GM11168 (cell line): ENCODE data around the gene NSMCE4A.
"Not testable (repeated sequence)": the region's sequence is repeated elsewhere in the genome, so short reads cannot be mapped to it uniquely, and the experiment has no call there.

Experiments used
- in situ Hi-C: fragments of 300-500 bp; cut with MboI; formaldehyde crosslinking; loops from one replicate; pipeline ENCODE4 v1.12.0; 2022; ENCODE audit warnings: low sequenced_read_pairs; ENCODE audit not compliant: unreplicated experiment

NSMCE4A gene

GRCh38 chr10:121974535-121975294 is at the start of gene NSMCE4A:
TSS of gene NSMCE4A (minus strand) at chr10:121975217. CDS start at chr10:121975165, 52 bp downstream.
- in situ Hi-C loops, result no loop called here

GRCh38 chr10:122023257-122023656 is 48.2 kb upstream of the NSMCE4A start:
- in situ Hi-C loops, result not testable (repeated sequence)

- in situ Hi-C loops, result no loop called here
Measured at GRCh38 chr10:122022276-122022675, 47.3 kb upstream of the NSMCE4A start.

- in situ Hi-C loops, result no loop called here
Measured at GRCh38 chr10:122021828-122022227, 46.8 kb upstream of the NSMCE4A start.

- in situ Hi-C loops, result no loop called here
Measured at GRCh38 chr10:122021379-122021778, 46.4 kb upstream of the NSMCE4A start.

- in situ Hi-C loops, result no loop called here
Measured at GRCh38 chr10:122020226-122020625, 45.2 kb upstream of the NSMCE4A start.

- in situ Hi-C loops, result no loop called here
Measured at GRCh38 chr10:122019414-122019975, 44.5 kb upstream of the NSMCE4A start.

- in situ Hi-C loops, result no loop called here
Measured at GRCh38 chr10:122018951-122019413, 44.0 kb upstream of the NSMCE4A start.

GRCh38 chr10:122018491-122018890 is 43.5 kb upstream of the NSMCE4A start:
- in situ Hi-C loops, result no loop called here

- in situ Hi-C loops, result not testable (repeated sequence)
Measured at GRCh38 chr10:122017926-122018325, 42.9 kb upstream of the NSMCE4A start.

GRCh38 chr10:122014652-122015248 is 39.7 kb upstream of the NSMCE4A start:
- in situ Hi-C loops, result no loop called here

- in situ Hi-C loops, result no loop called here
Measured at GRCh38 chr10:122013311-122013780, 38.3 kb upstream of the NSMCE4A start.

GRCh38 chr10:122012731-122013130 is 37.7 kb upstream of the NSMCE4A start:
- in situ Hi-C loops, result no loop called here

GRCh38 chr10:122010405-122011050 is 35.5 kb upstream of the NSMCE4A start:
- in situ Hi-C loops, result no loop called here

- in situ Hi-C loops, result no loop called here
Measured at GRCh38 chr10:122007415-122007814, 32.4 kb upstream of the NSMCE4A start.

- in situ Hi-C loops, result no loop called here
Measured at GRCh38 chr10:122001698-122002097, 26.7 kb upstream of the NSMCE4A start.

- in situ Hi-C loops, result no loop called here
Measured at GRCh38 chr10:121999301-121999700, 24.3 kb upstream of the NSMCE4A start.

- in situ Hi-C loops, result no loop called here
Measured at GRCh38 chr10:121998462-121998861, 23.4 kb upstream of the NSMCE4A start.

GRCh38 chr10:121994429-121994941 is 19.5 kb upstream of the NSMCE4A start:
- in situ Hi-C loops, result no loop called here

- in situ Hi-C loops, result not testable (repeated sequence)
Measured at GRCh38 chr10:121991727-121992126, 16.7 kb upstream of the NSMCE4A start.
